Cerebellar nuclear complex (tissue), 1 donor: Measurements from ENCODE around the gene HTR3E.

Source experiments
- DNase-seq, 2 experiments: peaks; one replicate each; lab custom pipeline; 2025; lab: John Stamatoyannopoulos, UW

The HTR3E gene

DNA sequence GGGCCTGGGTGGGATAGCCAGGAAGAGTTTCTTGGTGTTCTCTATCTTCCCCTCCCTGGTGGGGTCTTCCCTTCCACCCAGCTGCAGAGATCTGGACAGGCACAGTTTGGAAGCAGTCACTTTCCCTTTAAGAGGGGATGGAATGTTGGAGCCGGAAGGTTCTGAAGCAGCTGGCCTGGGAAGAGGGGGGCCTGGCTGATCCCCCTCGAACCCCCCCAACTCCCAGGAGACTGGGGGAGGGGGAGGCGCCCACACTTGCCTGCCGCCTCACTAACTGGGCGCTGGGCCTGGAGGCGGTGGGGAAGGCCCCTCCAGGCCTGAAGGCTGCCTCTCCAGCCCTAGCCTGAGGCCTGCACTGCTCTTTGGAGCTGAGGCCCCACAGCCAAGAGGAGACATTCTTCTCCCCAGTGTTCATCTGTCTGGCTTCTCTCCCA is 59.7 kb downstream of the HTR3E start:
- no peak for DNase-seq
